Thyroid gland (tissue), 4 donors: ENCODE results near the gene LMF2. TPM values are rescaled to one million over a fixed set of nuclear protein-coding genes. Genes with fewer than 3 reads are reported as not detected.

Source experiments
- DNase-seq, 2 donors: peaks; one replicate each; pipeline ENCODE4 v3.0.0-alpha.2; 2019
- H3K27ac ChIP-seq, 3 donors: fragments of 200-600 bp; sonication (generic); 1 replicate in 2 of 3; 2 replicates in 1 of 3; pipeline ENCODE4 v1.5.1; 2016 to 2019; ENCODE audit warnings: mild to moderate bottlenecking in 1 of 3, moderate library complexity in 1 of 3
- H3K27me3 ChIP-seq: fragments of 200-600 bp; sonication (generic); one replicate; pipeline ENCODE4 v1.5.1; 2019
- H3K36me3 ChIP-seq, 2 donors: fragments of 200-600 bp; sonication (generic); one replicate each; pipeline ENCODE4 v1.5.1; 2016 to 2019
- H3K4me1 ChIP-seq, 2 donors: fragments of 200-600 bp; sonication (generic); one replicate each; pipeline ENCODE4 v1.5.1; 2017 to 2019
- H3K4me3 ChIP-seq, 3 donors: fragments of 200-600 bp; sonication (generic); replicated peaks in 1 of 3; 1 replicate in 2 of 3; 2 replicates in 1 of 3; pipeline ENCODE4 v1.5.1; 2016; ENCODE audit warnings: mild to moderate bottlenecking in 1 of 3
- H3K9me3 ChIP-seq: fragments of 200-600 bp; sonication (generic); one replicate; pipeline ENCODE4 v1.5.1; 2017
- POLR2A ChIP-seq, 2 donors: fragments of 450-650 bp; IDR thresholded peaks; one replicate each; pipeline ENCODE4 v1.6.1; 2017; ENCODE audit warnings: antibody characterized with exemption in 2 of 2, mild to moderate bottlenecking in 2 of 2, moderate library complexity in 1 of 2
- WGBS, 2 donors: methylation state at CpG; one replicate each; pipeline ENCODE4 v1.1.5; 2017; 5-methylcytosine and 5-hydroxymethylcytosine counted together
- intact Hi-C: fragments of 100-400 bp; cut with DNase I; formaldehyde crosslinking; loops from one replicate; pipeline ENCODE4 v1.15.1; 2023
- total RNA-seq, 4 donors: library from RNA; depleted of rRNA; stranded (reverse); fragments of >200 nt; gene quantifications; one replicate each; pipeline ENCODE4 v1.2.3, GENCODE V29; 2016
- TF ChIP-seq, protein P1 (sequence below), 6 experiments: fragments of 200-600 bp in 3 of 6; fragments of 450-650 bp in 3 of 6; sonication (generic) in 3 of 6; IDR thresholded peaks; one replicate each; pipeline ENCODE4 v1.5.1; 2016 to 2019; ENCODE audit warnings: antibody characterized with exemption in 6 of 6, mild to moderate bottlenecking in 2 of 6, inconsistent platforms in 1 of 6, moderate library complexity in 1 of 6

LMF2 gene
- total RNA-seq, 4 donors from 2014 or later = 53.2 to 117 (median 96.6) TPM

DNA sequence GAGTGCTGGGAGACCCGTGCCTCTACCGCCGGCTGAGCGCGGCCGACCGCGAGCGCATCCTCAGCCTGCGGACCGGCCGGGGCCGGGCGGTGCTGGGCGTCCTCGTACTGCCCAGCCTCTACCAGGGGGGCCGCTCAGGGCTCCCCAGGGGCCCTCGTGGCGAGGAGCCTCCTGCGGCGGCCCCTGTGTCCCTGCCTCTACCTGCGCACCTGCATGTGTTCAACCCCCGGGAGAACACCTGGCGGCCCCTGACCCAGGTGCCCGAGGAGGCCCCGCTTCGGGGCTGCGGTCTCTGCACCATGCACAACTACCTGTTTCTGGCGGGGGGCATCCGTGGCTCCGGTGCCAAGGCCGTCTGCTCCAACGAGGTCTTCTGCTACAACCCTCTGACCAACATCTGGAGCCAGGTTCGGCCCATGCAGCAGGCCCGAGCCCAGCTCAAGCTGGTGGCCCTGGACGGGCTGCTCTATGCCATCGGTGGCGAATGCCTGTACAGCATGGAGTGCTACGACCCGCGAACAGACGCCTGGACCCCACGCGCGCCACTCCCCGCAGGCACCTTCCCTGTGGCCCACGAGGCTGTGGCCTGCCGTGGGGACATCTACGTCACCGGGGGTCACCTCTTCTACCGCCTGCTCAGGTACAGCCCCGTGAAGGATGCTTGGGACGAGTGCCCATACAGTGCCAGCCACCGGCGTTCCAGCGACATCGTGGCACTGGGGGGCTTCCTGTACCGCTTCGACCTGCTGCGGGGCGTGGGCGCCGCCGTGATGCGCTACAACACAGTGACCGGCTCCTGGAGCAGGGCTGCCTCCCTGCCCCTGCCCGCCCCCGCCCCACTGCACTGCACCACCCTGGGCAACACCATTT lies 41.7 kb upstream of the LMF2 start:
- Histone ChIP-seq H3K27me3 (no peaks in the 10 kb centered on the region), H3K4me3 (peak overlapping the region in 1 of 3 donors; percentile 9), H3K4me1 (peaks cover 6 to 16% of the 10 kb centered on the region in 2 donors), H3K9me3 (no peaks in the 10 kb centered on the region), H3K27ac (no peak overlapping the region), H3K36me3 (no peaks in the 10 kb centered on the region)
- WGBS, 2 donors = 81% methylated on average over 24 to 34 of the region's 68 CpGs
- no peak for DNase-seq
- intact Hi-C loops = no loop called here
- TF ChIP-seq, protein P1, sequence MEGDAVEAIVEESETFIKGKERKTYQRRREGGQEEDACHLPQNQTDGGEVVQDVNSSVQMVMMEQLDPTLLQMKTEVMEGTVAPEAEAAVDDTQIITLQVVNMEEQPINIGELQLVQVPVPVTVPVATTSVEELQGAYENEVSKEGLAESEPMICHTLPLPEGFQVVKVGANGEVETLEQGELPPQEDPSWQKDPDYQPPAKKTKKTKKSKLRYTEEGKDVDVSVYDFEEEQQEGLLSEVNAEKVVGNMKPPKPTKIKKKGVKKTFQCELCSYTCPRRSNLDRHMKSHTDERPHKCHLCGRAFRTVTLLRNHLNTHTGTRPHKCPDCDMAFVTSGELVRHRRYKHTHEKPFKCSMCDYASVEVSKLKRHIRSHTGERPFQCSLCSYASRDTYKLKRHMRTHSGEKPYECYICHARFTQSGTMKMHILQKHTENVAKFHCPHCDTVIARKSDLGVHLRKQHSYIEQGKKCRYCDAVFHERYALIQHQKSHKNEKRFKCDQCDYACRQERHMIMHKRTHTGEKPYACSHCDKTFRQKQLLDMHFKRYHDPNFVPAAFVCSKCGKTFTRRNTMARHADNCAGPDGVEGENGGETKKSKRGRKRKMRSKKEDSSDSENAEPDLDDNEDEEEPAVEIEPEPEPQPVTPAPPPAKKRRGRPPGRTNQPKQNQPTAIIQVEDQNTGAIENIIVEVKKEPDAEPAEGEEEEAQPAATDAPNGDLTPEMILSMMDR (IDR thresholded peaks at IDR 0.05) = no peak
- TF ChIP-seq POLR2A (IDR thresholded peaks at IDR 0.05) = no peak

DNA sequence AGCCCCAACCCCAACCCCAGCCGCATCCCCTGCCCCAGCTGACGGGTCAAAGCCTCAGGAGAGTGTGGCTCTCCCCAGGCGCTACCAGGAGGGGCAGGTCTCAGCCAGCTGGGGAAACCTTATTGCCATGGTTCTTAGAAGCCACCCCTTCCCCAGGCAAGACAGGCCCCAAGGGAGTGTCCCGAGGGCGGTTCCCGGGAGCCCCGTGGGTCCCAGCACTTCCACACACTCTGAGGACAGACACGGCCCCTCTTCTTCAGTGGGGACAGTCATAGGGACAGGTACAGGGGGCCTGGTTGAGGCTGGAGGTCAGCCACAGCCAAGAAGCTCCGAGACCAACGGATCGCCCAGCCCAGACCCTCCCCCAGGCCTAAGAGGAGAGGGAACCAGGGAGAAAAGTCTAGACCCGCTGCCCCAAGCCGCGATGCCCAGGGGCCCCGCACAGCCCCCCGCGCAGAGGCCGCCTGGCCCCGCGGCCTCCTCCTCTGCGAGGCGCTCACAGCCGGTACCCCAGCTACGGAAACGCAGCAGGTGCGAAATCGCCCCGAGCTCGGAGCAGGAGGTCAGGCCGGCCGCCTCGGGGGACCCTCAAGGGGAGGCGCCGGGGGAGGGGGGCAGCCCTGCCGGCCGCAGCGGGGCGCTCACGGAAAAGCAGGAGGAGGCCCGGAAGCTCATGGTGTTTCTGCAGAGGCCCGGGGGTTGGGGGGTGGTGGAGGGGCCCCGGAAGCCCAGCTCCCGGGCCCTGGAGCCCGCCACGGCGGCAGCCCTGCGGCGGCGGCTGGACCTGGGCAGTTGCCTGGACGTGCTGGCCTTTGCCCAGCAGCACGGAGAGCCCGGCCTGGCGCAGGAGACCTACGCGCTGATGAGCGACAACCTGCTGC lies 40.8 kb upstream of the LMF2 start:
- TF ChIP-seq, protein P1 (IDR thresholded peaks at IDR 0.05) = no peak
- TF ChIP-seq POLR2A (IDR thresholded peaks at IDR 0.05) = no peak
- Histone ChIP-seq H3K4me1 (peaks cover 9 to 24% of the 10 kb centered on the region in 2 donors), H3K36me3 (no peaks in the 10 kb centered on the region), H3K4me3 (peak overlapping the region in 1 of 3 donors; percentile 9), H3K9me3 (no peaks in the 10 kb centered on the region), H3K27ac (no peak overlapping the region), H3K27me3 (no peaks in the 10 kb centered on the region)
- 10% methylated on average over 5 of the region's 56 CpGs; no CpG with 5 or more reads in 1 of the 2 donors for WGBS, 2 donors
- DNase-seq = peak; percentile 39 to 45
- intact Hi-C loops = no loop called here

- H3K4me1 ChIP-seq = peaks cover 9 to 24% of the 10 kb centered on the region in 2 donors
- H3K9me3 ChIP-seq = no peaks in the 10 kb centered on the region
- intact Hi-C loops = no loop called here
- no peak for DNase-seq
- 32 to 50% methylated on average over 5 to 17 of the region's 35 CpGs for WGBS, 2 donors
- H3K4me3 ChIP-seq = no peak overlapping the region
- no peak overlapping the region for H3K27ac ChIP-seq
- TF ChIP-seq, protein P1 (IDR thresholded peaks at IDR 0.05) = no peak
- TF ChIP-seq POLR2A (IDR thresholded peaks at IDR 0.05) = no peak
- no peaks in the 10 kb centered on the region for H3K27me3 ChIP-seq
- H3K36me3 ChIP-seq = no peaks in the 10 kb centered on the region
Measured at GRCh38 chr22:50547263-50547985, 39.9 kb upstream of the LMF2 start.

- no peaks in the 10 kb centered on the region for H3K36me3 ChIP-seq
- H3K27me3 ChIP-seq = no peaks in the 10 kb centered on the region
- TF ChIP-seq POLR2A (IDR thresholded peaks at IDR 0.05) = no peak
- TF ChIP-seq, protein P1 (IDR thresholded peaks at IDR 0.05) = no peak
- no peak for DNase-seq
- no peaks in the 10 kb centered on the region for H3K9me3 ChIP-seq
- H3K4me3 ChIP-seq = no peak overlapping the region
- intact Hi-C loops = no loop called here
- 50 to 87% methylated on average over 6 to 12 of the region's 78 CpGs for WGBS, 2 donors
- H3K27ac ChIP-seq = no peak overlapping the region
- peaks cover 9 to 28% of the 10 kb centered on the region in 2 donors for H3K4me1 ChIP-seq
Measured at GRCh38 chr22:50546326-50547262, 39.1 kb upstream of the LMF2 start.
